B cell (primary cell): ENCODE results near the gene MFAP1.

Experiments
- CTCF ChIP-seq: fragments of 200-600 bp; IDR thresholded peaks from one replicate; pipeline ENCODE4 v1.8.0; 2022; ENCODE audit warnings: antibody characterized with exemption, mild to moderate bottlenecking
- EZH2 ChIP-seq: IDR thresholded peaks from 2 replicates; pipeline ENCODE4 v1.6.1; 2012; ENCODE audit warnings: borderline replicate concordance, low read depth, mild to moderate bottlenecking, moderate library complexity, low read length; ENCODE audit not compliant: insufficient read depth, poor library complexity, severe bottlenecking

GRCh38 chr15:43808435-43808950 is 16.0 kb downstream of the MFAP1 start:
- no peak for TF ChIP-seq CTCF
- TF ChIP-seq EZH2: no peak
